GM15510 (cell line): ENCODE data around the gene DTNA.

Experiments used
- POLR2A ChIP-seq: IDR thresholded peaks from 3 replicates; pipeline ENCODE4 v1.6.1; 2011; ENCODE audit warnings: borderline replicate concordance; ENCODE audit not compliant: insufficient read length; ENCODE audit errors: extremely low read depth

DTNA gene

DNA sequence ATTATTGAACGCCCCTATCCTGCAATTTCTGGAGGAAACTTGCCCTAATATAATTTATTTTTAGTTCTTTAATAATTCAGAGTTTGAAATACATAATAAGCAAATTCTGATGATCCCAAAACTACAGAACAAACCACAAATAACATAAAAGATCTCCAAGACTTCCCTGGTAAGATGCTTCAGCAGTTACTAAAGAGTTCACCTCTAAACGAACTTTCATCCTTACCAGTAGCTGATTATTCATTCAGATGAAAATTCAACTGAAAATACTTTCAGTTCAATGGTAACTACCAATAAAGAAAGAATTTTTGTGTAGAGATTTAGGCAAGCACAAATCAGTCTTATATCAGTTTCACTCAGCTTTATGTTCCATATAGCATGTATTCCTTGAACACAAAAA lies 201.0 kb downstream of the DTNA start:
- no peak for TF ChIP-seq POLR2A

DNA sequence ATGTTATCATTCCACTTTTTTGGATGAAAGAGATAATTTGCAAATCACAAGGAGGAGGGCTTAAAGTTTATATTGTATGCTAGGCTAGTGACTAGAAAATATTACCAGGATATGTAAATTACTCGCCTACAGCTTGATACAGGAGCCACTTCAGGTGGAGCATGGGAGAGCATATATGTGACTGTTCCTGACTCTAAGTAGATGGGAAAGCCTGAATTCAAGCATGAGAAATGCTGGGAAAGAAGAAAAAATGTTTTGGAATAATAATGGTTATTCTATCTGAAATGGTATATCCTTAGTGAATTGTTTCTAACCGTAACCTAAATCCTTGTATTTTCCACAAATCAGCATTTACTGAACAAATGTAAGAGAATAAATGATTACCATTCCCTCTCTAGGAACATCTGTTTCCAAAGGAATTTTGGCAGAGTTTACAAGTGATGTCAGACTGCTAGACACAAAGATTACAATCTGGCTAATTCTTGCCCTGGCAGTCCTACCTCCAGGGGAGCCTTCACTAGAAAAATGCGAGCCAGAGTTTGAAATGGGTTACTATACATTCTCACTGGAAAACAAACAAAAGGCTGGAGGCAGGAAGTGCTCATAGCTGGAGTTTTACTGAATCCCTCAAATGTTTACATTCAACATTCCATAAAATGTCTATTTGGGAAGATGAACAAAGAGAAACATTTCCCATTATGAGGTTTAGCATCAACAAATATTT lies 201.7 kb downstream of the DTNA start:
- no peak for TF ChIP-seq POLR2A

DNA sequence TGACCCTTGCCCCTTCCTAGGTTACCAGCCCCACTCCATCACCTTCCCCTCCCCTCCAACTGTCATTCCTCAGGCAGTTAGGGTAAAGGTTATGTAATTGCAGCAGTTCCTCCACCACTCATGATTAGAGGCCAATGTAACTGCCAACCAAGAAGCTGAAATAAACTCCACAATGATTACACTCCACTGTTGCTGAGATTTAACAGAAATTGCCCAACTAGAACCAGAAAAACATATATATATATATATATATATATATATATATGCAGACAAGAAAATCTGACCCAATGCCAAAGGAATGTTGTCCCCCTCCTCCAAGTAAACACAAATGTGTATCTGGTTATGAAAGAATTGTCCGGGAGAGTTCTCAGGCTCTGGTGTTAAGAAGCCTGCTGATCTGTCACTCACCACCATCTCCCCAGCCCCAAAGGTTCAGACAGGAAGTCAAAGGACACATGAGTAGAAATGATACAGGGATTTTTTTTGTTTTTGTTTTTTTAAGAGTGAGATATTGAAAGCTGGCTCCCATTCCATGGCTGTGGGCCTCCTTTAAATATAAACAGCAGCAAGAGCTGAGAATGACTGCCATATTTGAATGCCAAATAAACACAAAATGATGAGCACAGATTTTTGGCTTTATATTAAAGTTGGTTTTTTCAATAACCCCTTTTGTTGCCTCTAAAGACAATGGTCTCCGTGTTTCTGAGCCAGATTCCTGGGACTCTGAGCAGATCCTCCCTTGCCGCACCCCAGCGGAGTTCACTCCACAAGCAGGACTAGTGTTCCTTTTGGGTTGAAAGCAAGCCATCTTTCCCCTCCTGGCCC lies 204.0 kb downstream of the DTNA start:
- TF ChIP-seq POLR2A = no peak

DNA sequence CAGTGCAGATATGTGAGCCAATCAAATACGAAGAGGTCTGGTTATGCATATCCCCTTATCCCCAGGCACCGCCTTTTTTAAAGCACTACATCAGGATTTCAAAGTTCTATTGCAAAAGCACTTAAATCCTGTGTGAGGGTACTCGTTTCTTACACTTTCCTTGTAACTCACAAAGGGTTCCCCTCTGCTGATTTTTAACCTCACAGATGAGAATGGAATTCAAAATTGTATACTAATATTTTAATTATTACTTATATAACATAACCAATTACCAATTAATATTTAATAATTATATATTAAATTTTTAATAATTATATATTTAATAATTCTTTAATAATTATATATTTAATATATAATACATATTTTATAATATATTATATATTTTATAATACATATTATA lies 204.9 kb downstream of the DTNA start:
- no peak for TF ChIP-seq POLR2A

DNA sequence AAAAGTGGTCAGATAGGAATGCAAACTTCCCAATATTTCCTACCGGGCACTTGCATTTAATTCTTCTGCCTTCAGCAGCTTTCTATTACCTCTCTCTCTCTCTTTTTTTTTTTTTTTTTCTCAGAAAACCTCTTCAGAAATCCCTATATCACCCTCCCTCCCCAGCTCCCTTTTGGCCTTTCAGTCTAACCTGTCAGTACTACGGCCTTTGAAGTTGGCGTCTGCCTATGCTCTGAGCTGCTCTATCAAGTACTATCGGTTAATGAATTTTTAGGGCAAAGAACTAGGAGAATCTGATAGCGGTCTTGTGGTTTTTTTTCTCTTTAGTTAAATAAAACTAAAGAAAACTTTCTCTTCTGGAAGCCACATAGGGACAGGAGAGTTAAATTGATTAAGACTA lies 208.8 kb downstream of the DTNA start:
- no peak for TF ChIP-seq POLR2A

DNA sequence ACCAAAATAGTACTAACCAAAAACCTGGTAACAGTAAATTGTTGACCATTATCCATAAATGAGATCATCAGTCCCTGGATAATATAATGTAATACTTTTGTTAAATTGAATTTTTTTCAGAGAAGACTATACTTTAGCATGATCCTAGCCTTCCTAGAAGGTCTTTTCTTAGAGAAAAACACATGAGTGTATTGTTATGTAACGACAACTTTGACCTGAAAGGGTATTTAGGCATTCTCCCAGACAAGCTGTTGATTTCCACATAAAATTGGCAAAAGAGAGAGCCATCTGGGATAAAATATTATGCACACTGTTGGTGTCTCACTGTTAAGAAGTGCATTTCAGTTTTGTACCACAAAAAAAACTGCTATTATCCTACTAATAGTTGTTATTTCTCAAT lies 211.1 kb downstream of the DTNA start:
- TF ChIP-seq POLR2A = no peak

DNA sequence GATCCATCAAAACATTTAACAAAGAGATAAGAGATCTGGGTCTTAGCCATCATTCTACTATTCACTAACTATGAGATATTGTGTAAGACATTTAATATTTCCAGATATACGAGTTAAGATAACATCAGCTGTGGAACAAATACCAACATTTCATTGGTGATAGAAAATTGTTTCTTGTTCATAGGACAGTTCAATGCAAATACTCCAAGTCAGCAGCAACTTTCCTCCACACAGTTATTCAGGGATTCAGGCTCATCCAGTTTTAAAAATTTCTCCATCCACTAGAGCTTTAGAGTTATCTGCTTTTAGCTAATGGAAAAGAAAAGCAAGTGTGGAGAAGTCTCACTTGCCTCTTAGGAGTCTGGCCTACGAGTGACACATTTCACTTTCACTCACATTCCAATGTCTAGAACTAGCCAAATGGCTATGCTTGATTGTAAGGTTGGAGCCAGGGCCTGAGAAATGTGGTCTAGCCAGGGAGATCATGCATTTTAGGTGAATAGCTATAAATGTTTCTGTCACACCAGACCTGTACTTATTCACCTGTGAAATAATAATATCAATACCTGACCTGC lies 211.8 kb downstream of the DTNA start:
- TF ChIP-seq POLR2A = no peak

DNA sequence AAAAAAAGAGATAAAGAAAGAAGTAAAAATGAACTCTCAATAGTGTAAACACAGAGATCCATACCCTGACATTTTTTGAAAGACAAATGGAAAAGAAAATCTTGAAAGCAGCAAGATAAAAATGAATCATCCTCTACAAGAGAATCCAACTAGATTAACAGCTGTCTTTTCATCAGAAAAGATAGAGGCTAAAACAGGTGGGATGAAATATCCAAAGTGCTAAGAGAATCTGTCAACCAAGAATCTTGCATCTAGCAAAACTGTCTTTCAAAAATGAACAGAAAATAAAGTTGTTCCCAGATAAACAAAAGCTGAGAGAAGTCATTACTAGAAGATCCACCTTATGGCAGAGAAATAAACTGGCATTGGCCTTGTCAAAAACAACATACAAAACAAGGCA lies 213.8 kb downstream of the DTNA start:
- TF ChIP-seq POLR2A = no peak

DNA sequence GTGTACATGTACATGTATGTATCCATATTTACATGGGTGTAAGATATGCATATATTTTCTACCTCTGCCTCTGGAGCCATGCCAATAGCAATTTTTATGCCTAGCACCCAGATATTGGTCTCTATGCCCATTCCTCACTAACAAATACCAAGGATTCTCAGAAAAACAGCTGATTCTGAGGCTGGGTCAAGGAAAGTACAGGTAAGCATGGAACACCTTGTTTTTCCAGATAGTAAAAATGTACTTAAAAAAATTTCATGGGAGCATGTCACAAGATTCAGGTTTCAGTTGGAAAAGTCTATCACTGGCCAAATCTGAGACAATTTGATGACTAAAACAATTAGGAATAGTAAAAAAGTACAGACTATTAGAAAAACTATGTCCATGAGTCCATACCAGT lies 216.6 kb downstream of the DTNA start:
- TF ChIP-seq POLR2A = no peak

DNA sequence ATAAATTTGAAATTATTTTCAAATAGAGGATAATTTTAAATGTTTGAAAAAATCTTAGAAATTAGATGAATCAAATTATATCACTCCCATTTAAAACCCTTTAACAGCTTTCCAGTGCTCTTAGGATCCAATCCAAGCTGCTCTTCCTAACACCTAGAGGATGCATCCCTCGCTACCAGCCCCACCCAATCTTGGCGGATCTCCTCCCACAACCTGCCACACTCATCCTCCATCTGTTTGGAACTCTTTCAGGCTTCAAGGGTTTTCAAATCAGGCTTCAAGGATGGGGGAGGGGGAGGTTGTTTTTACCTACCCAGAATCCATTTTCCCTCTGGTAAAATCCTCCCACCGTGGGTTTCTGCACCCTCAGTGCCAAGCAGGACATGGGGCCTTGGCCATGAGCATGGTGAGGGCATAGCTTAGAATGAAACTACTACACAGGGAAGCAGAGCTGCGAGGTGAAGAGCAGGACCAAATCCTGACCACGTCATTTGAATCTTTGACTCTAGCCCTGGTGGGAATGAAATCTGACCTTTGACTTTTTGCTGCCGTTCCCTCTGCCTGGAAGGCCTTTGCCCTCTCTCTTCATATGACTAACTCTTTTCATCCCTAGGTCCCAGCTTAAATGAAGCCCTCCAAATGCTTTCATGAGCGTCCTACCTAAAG lies 218.1 kb downstream of the DTNA start:
- no peak for TF ChIP-seq POLR2A

DNA sequence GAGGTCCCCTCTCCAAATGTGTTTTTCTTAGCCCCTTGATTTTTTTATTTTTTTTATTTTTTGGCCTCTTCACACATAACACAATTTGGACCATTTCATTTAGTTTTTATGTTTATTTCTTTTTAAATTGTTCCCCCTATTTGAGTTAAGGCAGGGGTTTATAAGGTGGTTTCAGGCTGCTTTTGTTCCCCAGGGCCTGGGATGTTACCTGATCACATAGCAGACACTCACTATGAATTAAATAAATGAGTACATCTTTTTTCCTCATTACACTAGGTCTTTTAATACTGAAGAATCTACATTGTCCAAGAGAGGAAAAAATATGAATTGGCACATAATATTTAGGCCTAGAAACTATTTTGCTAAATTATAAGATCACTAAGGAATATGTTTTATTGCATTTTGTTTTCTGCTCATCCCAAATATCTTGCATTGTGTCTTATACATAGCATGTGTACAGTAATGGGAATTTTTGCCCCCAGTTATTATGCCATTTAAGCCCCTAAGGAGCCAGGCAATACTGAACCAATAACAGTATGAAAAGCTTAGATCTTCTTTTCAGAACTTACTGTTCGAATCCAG lies 218.7 kb downstream of the DTNA start:
- no peak for TF ChIP-seq POLR2A

DNA sequence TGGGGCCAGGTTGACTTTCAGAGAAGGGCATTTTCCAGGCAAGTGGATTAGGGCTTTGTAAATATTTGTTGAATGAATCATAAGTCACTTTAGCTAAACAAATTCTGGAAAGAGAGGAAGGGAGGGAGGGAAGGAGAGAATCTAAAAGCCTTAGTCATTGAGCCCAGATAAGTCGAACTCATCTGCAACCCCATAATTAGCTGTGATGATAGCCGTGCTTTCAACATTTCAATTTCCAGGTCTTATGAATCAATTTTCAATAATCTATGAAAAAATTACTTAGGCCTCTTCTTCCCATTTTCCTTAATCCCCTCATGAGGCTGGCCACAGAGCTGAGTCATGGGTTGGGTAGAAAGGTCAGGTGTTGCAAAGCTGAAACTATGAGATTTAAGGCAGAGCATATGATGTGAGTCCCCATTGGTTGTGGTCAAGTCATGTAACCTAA lies 219.3 kb downstream of the DTNA start:
- TF ChIP-seq POLR2A = no peak

DNA sequence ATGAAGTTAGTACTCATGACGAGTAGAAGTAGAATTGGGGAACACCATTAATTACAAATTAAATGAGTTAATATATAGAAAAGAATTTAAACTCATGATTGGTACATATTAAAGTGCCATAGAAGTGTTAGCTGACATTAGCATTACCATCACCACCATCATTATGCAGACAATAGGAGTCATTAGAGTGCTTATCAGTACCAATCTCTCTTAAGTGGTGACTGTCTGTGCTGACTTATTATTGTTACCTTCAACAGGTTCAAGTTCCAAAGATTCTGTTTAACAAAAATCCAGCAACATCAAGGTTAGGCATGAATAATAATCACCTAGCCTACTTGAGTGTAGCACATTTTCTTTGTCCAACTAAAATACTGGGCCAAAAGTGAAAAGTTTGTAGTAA lies 222.3 kb downstream of the DTNA start:
- no peak for TF ChIP-seq POLR2A

DNA sequence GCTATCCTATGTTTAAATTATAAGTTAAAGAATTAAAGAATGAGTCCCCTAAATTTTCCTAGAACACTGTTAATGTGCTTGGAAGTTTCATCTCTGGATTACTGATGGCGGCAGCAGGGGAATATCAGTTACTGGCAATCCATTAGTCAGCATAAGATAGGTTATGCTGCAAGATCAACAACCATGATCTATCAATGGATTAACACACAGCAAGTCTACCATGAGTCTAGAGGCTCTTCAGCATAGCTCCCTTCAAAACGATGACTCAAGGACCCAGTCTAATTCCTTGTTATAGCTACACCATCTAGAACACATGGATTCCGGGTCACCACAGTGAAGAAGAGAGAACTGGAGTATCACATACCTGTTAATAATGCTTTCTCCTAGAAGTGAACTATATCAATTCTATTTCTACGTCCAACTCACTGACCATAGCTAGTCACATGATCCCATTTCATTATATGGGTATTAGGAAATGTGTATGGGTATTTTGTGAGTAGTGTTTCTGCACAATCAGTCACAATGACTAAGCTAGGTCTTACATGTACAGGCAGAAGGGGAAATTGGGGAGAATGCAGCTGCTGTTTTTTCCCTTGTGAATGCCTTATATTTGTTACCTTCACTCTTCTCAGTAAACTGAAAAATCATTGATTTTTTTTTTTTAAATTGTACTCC lies 222.8 kb downstream of the DTNA start:
- TF ChIP-seq POLR2A = no peak

DNA sequence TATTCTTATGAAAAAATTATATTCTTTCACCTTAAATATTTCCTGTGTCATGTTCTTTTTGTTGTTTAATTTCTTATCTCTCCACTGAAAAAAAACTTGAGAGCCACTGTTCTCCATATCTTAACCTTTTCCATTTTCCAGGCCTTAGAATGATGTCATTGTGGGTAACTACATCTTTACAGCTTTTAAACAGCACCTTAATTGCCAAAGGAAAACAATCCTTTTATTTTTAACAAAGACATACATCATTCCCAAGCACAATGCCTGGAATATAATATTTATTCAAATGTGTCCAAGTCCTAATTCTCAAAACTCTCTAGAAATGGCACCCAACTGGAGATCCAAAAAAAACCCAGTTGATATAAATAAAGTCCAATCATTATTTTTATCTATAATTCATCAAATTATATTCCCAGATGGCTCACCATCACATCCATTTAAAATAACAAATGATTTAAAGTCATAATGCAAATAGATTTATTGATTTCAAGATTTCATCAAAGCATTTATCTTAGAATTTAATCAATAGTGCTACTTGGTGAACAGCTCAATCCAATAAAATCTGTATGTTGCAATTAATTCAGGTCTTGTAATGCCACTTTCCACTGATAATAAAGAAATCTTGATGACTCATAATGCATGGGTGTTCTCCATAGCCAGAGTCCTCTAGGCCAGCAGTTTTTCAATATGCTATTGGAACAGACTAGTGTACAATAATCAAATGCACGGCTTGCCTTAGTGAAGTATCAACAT lies 224.0 kb downstream of the DTNA start:
- no peak for TF ChIP-seq POLR2A

DNA sequence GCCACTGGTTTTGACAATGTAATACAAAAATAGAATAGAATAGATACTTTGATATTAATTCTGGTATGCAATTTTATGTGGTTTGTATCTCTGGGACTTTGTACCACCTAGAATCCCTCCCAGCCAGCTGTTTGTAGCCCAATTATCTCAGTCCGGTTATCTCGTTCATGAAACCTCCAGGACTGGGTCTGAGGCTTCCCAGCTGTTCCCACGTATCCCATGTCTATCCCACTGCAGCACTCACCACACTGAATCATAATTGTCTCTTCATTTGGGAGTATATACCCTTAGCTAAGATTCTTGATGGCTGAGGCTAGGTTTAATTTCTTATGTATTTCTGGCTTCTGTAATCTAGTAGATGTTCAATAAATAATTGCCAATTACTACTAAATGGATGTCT lies 226.7 kb downstream of the DTNA start:
- no peak for TF ChIP-seq POLR2A
